ENCODE results near the gene ANKZF1.
"Not testable (repeated sequence)": the region's sequence is repeated elsewhere in the genome, so short reads cannot be mapped to it uniquely, and the experiment has no call there.

The ANKZF1 gene, protein sequence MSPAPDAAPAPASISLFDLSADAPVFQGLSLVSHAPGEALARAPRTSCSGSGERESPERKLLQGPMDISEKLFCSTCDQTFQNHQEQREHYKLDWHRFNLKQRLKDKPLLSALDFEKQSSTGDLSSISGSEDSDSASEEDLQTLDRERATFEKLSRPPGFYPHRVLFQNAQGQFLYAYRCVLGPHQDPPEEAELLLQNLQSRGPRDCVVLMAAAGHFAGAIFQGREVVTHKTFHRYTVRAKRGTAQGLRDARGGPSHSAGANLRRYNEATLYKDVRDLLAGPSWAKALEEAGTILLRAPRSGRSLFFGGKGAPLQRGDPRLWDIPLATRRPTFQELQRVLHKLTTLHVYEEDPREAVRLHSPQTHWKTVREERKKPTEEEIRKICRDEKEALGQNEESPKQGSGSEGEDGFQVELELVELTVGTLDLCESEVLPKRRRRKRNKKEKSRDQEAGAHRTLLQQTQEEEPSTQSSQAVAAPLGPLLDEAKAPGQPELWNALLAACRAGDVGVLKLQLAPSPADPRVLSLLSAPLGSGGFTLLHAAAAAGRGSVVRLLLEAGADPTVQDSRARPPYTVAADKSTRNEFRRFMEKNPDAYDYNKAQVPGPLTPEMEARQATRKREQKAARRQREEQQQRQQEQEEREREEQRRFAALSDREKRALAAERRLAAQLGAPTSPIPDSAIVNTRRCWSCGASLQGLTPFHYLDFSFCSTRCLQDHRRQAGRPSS

DNA sequence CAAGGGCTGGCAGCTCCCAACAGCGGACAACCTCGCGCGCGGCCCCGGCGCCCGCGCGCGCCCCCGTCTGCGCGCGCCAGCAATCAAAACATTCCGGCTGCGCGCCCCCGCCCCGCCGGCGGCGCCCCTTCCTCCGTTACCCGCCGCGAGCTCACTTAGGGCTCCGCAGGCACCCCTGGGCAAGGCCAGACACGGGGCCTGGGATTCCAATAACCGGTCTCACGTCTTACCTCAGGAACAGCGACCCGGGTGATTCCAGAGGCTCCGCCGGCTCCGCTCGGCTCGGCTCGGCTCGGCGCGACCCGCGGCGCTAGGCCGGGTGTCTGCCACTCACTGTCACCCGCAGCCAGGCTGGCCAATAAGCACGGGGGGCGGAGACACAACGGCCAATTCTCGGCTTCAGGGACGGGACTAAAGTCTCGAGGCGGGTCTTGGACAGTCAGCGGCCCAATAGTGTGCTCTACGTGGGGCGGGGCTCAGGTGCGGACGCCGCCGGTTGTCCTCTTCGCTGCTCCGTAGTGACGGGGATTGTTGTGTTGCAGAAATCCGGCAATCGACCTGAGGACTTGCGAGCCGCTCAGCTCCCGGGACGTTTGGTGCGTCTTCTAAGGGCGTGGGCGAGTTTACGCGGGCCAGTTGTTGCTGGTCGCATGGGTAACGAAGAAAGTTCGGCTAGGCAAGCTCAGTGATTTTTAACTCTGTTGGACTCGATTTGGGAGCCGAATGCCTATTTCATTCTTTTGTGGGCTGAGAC is at the start of gene ANKZF1, which contains the start of gene ATG9A:
ANKZF1 (plus strand) TSS at position 502 of the 754 bp plus-strand sequence. CDS start 452 bp downstream, outside the sequence.
ATG9A (minus strand) TSS at position 332 of the 754 bp plus-strand sequence. CDS start 1,612 bp downstream, outside the sequence.
- peak; percentile 17 for FAIRE-seq

DNA sequence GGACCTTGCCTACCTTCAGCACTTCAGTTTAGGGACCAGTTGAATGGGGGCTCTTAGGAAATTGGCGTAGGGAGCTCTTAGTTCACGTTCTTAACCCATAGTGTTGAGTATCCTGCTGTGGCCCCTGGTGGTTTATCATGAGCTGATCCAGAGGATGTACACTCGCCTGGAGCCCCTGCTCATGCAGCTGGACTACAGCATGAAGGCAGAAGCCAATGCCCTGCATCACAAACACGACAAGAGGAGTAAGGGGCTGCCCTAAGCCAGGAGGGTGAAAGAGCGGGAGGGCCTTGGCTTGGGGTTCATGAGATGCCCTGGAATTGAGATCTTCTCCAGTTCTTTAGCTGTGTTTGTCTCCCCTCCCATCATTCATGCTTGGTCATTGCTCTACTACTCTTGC is 48.6 kb upstream of the ANKZF1 start:
- no peak for FAIRE-seq

DNA sequence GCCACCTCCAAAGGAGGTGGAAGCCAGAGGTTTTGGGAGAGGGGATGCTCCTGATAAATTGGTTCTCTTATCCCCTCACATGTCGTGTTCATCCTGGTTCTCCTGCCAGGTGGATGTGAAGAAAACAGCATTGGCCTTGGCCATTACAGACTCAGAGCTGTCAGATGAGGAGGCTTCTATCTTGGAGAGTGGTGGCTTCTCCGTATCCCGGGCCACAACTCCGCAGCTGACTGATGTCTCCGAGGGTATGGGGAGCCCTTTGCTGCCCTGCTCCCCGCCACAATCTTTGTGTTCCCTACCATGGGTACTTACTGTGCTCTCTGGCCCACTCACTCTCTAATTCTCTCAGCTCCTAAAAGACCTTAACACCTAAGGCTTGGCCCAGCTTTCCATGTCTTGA is 48.1 kb upstream of the ANKZF1 start:
- FAIRE-seq = no peak

GRCh38 chr2:219182331-219183150 is 47.1 kb upstream of the ANKZF1 start:
- no peak for FAIRE-seq

DNA sequence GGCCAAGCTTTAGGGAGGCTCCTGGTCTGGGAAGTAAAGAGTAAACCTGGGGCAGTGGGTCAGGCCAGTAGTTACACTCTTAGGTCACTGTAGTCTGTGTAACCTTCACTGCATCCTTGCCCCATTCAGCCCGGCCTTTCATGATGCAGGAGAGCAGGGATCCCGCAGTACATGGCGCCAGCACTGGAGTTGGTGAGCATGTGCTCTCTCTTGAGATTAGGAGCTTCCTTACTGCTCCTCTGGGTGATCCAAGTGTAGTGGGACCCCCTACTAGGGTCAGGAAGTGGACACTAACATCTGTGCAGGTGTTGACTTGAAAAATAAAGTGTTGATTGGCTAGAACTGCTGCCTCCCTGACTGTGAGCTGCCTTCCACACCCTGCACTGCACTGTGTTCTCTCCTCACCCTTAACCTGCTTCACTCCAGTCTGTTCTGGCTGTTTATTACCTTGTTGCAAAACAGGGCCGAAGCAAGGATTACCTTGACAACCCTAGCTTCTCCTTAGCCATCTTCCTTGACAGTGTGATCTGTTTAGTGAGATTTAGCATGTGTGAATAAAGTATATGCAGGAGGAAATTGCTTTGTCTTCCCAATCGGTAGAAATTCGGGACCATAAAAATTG is 46.3 kb upstream of the ANKZF1 start:
- FAIRE-seq = no peak

- FAIRE-seq = no peak
Measured at GRCh38 chr2:219184121-219184520, 45.5 kb upstream of the ANKZF1 start.

GRCh38 chr2:219186754-219187456 is 42.7 kb upstream of the ANKZF1 start:
- no peak for FAIRE-seq

GRCh38 chr2:219197388-219197787 is 32.2 kb upstream of the ANKZF1 start:
- FAIRE-seq = no peak

DNA sequence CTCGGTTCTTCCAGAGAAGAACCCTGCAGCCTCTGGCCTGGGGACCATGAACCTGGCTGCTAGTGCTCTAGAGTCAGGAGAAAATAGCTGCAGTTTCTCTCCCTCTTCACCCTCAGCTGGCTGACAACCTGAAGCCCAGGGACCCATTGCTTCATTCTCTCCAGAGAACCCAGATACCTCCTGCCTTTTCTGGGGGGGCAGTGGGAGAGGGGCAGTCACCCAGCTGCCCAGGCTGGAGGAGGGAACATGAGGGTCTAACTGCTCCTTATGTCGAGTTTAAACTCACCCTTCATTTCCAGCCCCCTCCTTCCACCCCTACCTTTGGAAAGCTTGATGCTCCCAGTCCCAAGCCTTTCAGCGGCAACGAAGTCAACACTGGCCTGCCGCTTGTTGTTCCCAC is 30.6 kb upstream of the ANKZF1 start:
- FAIRE-seq = no peak

GRCh38 chr2:219199470-219200211 is 30.0 kb upstream of the ANKZF1 start:
- FAIRE-seq = no peak

GRCh38 chr2:219200502-219201326 is 28.9 kb upstream of the ANKZF1 start:
- FAIRE-seq = not testable (repeated sequence)

DNA sequence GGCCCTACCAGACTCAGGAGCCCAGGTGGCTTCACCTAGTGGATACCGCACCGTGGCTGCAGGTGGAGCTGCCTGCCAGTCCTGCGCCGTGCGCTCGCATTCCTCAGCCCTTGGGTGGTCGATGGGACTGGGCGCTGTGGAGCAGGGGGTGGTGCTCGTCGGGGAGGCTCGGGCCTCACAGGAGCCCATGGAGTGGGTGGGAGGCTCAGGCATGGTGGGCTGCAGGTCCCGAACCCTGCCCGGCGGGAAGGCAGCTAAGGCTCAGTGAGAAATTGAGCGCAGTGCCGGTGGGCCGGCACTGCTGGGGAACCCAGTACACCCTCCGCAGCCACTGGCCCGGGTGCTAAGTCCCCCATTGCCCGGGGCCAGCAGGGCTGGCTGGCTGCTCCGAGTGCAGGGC is 28.3 kb upstream of the ANKZF1 start:
- FAIRE-seq = not testable (repeated sequence)

- no peak for FAIRE-seq
Measured at GRCh38 chr2:219204425-219205164, 25.0 kb upstream of the ANKZF1 start.

DNA sequence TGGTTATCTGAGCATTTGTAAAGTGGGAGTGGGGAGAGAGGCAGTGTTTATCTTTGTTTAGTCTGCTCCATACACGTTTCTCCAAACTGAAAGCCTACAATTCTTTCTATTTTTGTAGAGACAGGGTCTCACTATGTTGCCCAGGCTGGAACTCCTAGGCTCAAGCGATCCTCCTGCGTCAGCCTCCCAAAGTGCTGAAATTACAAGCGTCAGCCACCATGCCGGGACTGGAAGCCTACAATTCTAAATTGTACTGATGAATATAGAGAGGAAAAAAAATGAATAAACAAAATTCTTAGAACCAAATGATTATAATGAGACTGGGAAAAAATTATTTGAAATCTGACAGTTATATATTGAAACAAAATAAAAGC is 24.5 kb upstream of the ANKZF1 start:
- FAIRE-seq = no peak

- no peak for FAIRE-seq
Measured at GRCh38 chr2:219205981-219206327, 23.7 kb upstream of the ANKZF1 start.

- FAIRE-seq = no peak
Measured at GRCh38 chr2:219206328-219207133, 23.1 kb upstream of the ANKZF1 start, which contains the start of gene ZFAND2B. Gene ZFAND2B, plus strand, starts transcription at chr2:219206782. Its CDS starts 206 bp downstream, at chr2:219206988.

DNA sequence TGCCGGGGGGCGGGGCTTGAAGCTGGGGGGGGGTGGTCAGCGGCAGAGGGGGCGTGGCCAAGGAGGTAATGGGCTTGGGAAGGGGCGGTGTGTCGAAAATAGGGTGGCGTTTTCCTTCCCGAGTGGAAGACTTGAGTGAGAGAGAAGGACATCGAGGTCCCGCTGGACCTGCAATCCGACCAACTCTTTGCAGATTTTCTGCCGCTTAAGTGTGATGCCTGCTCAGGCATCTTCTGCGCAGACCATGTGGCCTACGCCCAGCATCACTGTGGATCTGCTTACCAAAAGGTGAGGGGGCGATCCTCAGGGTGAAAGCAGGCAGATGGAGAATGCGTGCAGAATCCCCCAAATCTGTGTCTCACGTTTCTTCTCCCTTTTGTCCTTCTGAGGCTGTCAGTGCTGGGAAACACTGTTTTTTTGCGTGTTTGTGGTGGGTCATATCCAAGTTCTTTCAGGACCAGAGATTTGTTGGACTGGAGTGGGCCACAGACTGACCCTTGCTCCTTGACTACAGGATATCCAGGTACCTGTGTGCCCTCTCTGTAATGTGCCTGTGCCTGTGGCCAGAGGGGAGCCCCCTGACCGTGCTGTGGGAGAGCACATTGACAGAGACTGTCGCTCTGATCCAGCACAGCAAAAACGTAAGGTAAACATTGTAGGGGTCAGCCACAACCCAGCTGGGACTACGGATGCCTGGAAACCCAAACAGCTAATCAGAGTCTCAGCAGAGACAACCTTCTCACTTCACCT is 22.3 kb upstream of the ANKZF1 start:
- no peak for FAIRE-seq

Data from islet of Langerhans (tissue), 1 donor.